HG03565 (cell line): ENCODE data around the gene CCDC201.

ENCODE experiments used
- ATAC-seq: cut with Tn5 transposase; IDR thresholded peaks from one replicate; pipeline ENCODE4 v1.9.1; 2021; ENCODE audit warnings: mild to moderate bottlenecking, moderate library complexity; ENCODE audit not compliant: unreplicated experiment

Gene CCDC201

DNA sequence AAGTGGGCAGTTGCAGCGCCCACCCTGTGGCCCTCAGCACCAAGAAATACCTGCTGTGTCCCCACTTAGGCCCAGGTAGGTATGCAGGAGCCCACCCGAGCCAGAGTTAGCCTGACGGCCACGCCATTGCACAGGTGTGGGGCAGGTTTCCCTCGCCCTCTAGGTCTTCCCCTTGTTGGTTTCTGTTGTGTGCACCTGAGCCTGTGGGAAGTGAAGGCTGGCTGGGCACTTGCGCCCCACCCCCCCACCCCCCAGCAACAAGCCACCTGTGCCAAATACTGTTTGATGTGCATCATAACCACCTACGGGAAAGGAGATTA, at the start of gene CCDC201:
Gene CCDC201, minus strand, starts transcription at position 48 of the 320 bp plus-strand sequence. CDS start 75 bp downstream, outside the sequence.
- ATAC-seq = no peak

DNA sequence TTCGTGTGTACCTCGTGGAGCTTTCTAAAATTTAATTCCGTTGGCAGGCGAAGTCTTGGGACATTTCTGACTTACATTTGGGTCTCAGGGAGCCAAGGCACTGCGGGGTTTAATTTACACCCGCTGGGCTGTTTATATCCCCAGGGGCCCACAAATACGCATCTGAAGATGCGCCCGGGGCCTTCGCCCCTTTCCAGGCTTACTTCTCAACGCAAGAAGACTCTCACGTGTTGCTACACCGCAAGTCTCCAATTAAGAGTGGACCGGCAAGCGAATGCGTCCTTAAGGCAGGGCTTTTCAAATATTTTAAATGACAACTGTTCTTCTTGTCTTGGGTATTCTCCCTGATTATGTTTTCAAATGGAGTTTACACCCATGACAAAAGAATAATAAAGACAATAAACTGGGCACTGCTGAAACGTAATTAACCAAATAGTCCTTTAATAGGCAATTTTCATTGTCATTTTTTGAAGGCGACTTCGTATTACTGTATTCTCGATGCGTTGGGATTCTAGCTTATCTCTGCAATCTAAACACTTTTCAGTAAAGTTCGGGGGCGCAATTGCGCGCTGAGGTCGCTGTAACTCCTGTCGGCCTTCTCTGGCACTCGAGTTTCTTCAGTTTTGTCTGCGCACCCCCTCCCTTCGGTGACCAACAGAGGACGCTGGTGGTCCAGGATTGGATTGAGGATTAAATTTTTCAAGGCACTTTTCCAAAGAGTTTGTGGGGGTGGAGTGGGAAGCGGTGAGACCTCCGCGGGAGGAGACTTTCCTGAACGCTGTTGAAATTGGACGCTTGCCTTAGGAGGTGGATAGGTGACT, 49.0 kb upstream of the CCDC201 start:
- ATAC-seq = no peak

- ATAC-seq = no peak
These were observed 48.5 kb upstream of the CCDC201 start for GRCh38 chr7:45921381-45921698.

DNA sequence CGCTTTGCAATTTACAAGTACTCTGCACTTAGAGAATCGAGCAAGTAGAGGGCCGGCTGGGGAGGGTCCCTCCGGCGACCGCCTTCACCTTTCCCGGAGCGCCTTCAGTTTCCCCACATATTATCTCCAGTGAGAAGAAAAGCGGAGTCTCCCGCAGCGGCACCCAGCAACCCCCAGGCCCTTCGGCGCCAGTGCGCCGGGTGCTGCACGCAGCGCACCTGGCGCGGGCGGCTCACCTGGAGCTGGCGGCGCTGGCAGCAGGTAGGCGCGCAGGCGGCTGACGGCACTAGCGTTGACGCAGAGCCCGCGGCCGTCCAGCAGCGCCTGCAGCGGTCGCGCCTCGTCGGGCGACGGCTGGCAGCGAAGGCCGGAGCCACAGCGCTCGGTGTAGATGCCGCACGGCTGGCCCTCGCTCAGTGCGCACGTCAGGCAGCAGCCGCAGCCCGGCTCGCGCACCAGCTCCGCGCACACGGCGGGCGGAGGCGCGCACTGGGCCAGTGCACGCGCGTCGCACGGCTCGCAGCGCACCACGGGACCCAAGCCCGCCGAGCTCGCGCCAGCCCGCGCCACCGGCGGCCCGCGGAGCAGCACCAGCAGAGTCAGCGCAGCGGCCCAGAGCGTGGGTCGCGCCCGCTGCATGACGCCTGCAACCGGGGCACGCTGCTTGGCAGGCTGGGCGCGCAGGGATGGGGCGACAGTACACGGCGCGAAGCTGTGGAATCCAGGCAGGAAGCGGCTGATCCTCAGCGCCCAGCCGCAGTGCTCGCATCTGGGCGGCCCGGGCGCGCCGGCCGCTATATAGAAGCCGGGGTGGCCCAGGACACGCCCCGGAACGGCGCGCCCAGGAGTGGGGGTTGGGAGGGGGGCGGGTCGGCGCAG, 47.9 kb upstream of the CCDC201 start, which contains the start of gene IGFBP3:
Gene IGFBP3, minus strand, starts transcription at position 771 of the 879 bp plus-strand sequence. Its CDS starts 132 bp downstream, at position 639.
- ATAC-seq = no peak

DNA sequence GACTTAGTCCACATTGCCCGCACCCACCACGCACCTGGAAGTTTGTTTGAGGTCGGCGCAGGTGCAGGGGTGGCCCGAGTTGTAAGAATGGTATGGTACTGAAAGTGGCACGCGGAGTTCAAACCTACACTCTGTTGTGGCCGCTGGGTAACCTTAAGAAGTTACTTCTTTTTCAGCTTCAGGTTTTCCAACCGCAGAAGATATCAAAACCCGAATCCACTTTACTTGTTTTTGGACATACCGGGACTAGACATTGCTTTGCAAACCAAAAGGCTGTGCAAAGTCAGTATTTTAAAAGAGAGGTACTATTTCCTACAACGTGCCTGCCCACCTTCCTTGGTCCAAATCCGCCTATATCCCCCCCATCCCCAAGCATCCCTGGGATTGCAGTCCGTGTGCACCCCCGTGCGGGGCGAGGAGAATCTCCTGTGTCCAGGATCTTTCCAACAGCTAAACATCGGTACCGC, 47.1 kb upstream of the CCDC201 start:
- no peak for ATAC-seq

- ATAC-seq = no peak
These were observed 46.4 kb upstream of the CCDC201 start for GRCh38 chr7:45919231-45919784.

DNA sequence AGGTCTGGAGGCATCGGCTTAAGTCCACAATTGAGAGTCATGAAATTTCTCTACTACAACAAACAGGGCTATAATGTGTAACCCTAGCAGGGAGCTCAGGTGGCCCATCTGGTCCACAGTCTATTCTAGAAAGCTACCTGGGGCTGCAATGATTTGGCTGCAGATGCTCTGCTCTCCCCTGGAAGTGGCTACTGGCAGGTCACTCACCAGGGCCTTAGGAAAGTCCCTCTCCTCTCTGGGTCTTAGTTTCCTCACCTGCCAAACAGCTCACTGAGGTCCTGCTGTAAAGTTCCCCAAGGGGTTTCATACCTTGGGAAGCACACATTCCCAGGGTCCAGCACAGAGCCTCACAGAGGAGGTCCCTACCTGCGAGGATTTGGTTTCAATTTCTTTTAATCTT, 45.7 kb upstream of the CCDC201 start:
- no peak for ATAC-seq

DNA sequence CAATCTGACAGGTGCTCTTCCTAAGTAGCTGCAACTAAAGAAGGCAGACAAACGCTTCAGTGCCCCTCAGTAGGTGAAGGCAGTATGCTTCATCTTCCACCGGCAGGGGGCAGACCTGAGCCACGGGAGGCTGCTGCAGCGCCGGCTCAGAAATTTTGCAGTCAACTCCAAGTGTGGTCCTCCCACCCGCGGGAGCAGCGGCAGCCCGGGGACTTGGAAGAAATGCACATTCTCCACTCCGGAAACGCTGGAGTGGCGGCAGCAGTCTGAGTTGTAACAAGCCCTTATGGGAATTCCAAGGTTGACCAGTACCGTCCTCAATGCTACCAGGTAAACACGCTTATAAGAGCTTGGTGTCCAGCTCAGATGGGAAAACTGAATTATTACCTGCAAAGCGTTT, 44.8 kb upstream of the CCDC201 start:
- ATAC-seq = peak; percentile 76

DNA sequence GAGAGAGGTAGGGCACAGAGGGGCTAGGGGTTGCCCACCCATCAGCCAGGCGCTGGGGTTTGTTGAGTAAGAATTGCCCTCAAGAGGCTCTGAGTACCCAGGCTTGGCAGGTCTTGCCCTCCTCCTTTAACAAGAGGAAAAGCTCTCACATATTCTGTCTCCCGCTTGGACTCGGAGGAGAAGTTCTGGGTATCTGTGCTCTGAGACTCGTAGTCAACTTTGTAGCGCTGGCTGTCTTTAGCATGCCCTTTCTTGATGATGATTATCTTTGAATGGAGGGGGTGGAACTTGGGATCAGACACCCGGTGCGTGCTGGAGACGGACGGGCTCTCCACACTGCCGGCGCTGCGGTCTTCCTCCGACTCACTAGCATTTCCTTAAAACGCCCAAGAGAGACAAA, 44.2 kb upstream of the CCDC201 start:
- ATAC-seq = no peak

- ATAC-seq = no peak
These were observed 42.7 kb upstream of the CCDC201 start for GRCh38 chr7:45915606-45916005.

GRCh38 chr7:45914911-45915310, 42.0 kb upstream of the CCDC201 start:
- ATAC-seq = no peak

DNA sequence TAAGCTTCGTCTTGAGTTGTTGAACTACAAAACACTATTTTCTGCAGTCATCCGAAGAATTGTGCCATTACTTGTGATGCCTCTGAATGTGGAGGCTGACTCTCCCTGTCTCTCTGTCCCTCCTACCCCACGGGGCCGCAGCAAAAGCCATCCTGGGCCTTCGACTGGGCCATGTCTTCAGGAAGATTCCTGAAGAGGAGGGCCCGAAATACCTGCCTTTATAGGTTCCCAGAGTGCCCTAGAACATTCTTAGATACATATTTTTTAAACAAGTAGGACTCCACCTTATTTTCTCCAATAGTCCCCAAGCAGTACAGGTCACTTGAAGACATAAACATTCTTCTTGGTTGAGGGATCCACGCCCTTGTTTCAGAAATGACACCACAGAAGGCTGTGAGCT, 40.1 kb upstream of the CCDC201 start:
- no peak for ATAC-seq

DNA sequence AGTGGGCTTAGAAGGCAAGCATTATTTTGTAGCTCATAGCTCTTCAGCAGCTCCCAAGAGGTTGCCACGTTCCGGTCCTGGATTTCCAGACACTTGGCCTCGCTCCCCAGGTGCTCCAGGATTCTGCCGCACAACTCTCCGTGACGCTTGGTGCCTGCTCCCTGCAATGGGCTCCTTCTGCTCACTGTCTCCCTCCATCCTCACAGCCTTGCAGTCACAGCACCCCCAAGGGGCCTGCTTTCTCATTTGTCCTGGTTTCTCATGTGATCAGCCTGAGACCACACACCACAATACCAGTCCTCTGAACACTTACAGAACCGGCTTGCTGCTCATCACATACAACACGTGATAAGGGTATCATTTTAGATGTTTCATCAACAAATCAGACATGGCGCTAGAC, 38.4 kb upstream of the CCDC201 start:
- no peak for ATAC-seq

- no peak for ATAC-seq
These were observed 38.0 kb upstream of the CCDC201 start for GRCh38 chr7:45910855-45911254.

DNA sequence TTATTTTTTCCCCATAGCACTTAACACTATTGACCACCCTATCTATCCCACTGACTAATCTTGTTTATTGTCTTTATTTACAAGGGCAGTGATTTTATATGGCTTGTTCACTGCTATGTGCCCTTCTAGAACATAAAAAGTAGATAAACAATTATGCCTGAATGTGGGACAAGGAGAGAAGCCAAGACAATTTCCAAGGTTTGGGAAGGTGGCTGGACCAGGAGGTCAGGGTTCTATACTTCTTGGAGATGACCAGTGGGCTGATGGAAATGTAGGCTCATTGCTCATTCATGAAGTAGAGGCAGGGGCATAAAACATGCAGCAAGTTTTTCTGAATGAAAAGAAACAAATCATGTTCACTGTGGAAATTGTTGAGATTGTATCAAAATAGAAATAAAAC, 36.7 kb upstream of the CCDC201 start:
- ATAC-seq = no peak

- ATAC-seq = no peak
These were observed 29.9 kb upstream of the CCDC201 start for GRCh38 chr7:45902820-45903219.

DNA sequence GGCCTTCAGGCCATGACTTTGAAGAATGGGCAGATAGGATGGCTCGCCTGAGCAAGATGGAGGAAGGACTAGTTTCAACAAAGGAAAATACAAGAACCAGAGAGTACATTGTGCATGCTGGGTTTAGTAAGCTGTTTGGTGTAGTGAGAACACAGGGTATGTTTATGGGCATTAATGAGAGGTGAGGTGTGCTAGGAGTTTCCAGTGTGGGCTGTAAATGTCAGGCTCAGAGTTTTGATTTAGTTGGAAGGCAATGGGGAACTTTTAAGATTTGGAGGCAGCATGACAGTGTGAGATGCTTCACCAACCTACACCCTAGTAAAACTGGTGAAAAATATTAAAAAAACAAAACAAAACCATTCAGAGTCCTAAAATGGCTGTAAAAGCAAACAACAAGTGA, 28.7 kb upstream of the CCDC201 start:
- ATAC-seq = no peak

DNA sequence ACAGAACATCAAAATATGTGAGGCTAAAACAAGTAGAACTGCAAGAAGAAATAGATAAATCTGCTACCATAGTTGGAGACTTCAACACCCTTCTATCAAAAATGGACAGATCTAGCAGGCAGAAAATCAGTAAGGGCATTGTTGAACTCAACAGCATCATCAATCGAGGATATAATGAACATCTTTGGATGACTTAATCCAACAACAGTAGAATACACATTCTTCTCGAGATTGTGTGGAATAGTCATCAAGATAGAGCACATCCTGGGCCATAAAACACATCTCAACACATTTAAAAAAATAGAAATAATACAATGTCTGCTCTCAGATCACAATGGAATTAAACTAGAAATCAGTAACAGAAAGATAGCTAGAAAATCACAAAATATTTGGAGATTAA, 25.3 kb upstream of the CCDC201 start:
- no peak for ATAC-seq

- no peak for ATAC-seq
These were observed 24.3 kb upstream of the CCDC201 start for GRCh38 chr7:45897042-45897690.

DNA sequence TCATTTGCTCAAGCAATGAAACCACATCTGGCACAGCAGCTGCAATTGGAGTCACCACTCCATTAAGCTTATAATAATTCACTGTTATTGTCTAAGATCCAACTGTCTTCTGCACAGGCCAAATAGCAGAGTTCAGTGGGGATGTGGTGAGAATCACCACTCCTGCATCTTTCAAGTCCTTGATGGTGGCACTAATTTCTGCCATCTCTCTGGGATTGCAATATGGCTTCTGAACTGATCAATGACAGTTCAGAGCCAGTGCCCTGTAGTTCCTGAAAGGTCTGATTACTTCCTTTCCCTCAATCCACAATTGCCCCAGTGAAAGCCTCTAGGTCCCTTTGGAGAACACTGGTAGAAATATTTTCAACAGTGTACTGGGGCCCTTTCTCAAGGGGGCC, 21.8 kb upstream of the CCDC201 start:
- ATAC-seq = no peak

DNA sequence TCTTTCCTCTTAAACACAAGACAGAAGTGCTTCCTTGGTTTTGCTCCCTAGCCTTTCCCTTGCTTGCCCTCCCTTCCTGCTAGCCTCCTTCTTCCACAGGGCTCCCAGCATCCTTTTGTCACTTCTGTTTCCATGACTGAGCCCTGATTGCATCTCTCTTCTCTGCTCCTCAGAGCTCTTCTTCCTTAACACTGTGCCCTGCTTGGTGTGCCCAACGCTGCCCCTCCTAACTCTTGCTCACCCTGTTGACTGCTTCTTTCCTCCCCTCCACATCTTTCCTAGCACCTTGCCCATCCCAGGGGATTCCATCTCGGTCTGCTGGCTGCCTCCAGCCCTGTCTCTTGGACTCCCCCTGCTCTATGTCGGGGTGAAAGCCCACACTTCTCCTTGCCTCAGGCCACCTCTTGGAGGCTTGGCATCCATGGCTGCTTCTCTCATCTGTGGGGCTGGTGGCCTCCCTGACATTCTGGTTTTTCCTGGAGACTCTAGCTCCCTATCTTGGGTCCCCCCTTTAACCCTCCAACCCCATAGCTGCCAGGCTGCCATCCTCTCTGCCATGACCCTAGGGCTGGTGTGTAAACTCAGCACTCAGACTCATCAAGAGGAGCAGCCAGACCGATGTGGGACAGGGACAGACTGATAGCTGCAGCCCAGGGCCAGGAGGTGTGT, 21.2 kb upstream of the CCDC201 start:
- no peak for ATAC-seq
